Endothelial cell of umbilical vein (primary cell): Measurements from ENCODE around the gene TAF3. TPM values are rescaled to one million over a fixed set of nuclear protein-coding genes. Genes with fewer than 3 reads are reported as not detected.

Source experiments
- BruUV-seq: library from RNA; stranded (reverse); fragments of 400-500 nt; replicated peaks from 2 replicates; lab custom pipeline; 2021; lab: Mats Ljungman, UMichigan
- CTCF ChIA-PET: fragments of 300-600, 350-600 bp; sonication (Branson Sonifier 250); formaldehyde crosslinking; loops from one replicate; lab custom pipeline; 2021; ENCODE audit warnings: antibody characterized with exemption, inconsistent platforms; lab: Charles Lee
- POLR2A ChIA-PET: fragments of 300-600, 350-600 bp; sonication (Branson Sonifier 250); formaldehyde crosslinking; loops from one replicate; lab custom pipeline; 2021; ENCODE audit warnings: antibody characterized with exemption, inconsistent platforms; lab: Charles Lee
- DNase-seq: peaks from one replicate; pipeline ENCODE4 v3.0.0-alpha.2; 2011; ENCODE audit warnings: low read depth, low spot score
- FAIRE-seq: peaks from 2 replicates; lab custom pipeline; 2011; peaks lifted over from hg19 to GRCh38; lab: Jason Lieb, UNC
- H2AFZ ChIP-seq: 2 replicates; pipeline ENCODE4 v1.6.0; 2012; ENCODE audit warnings: low read depth, low read length, control low read depth, inconsistent platforms
- H3K27ac ChIP-seq: 2 replicates; pipeline ENCODE4 v1.5.1; 2011; ENCODE audit warnings: low read depth, mild to moderate bottlenecking, control low read depth, low read length, moderate library complexity; ENCODE audit not compliant: insufficient read depth
- H3K27me3 ChIP-seq, 2 experiments: 2 replicates each; pipeline versions ENCODE4 v1.6.0 to v1.6.1; 2011; ENCODE audit warnings: low read length in 2 of 2, mixed read lengths in 1 of 2; ENCODE audit not compliant: control insufficient read depth in 2 of 2, insufficient read depth in 2 of 2
- H3K36me3 ChIP-seq, 2 experiments: 2 replicates in 1 of 2; 3 replicates in 1 of 2; pipeline ENCODE4 v1.5.1; 2011; ENCODE audit warnings: low read length in 2 of 2, mild to moderate bottlenecking in 1 of 2, moderate library complexity in 1 of 2; ENCODE audit not compliant: control insufficient read depth in 2 of 2, insufficient read depth in 2 of 2; ENCODE audit errors: extremely low read depth in 1 of 2
- H3K4me1 ChIP-seq: 3 replicates; pipeline ENCODE4 v1.5.1; 2011; ENCODE audit warnings: mild to moderate bottlenecking, low read length; ENCODE audit not compliant: control insufficient read depth, insufficient read depth; ENCODE audit errors: extremely low read depth
- H3K4me2 ChIP-seq: 2 replicates; pipeline ENCODE4 v1.6.1; 2011; ENCODE audit warnings: low read length, control low read depth, mixed read lengths; ENCODE audit not compliant: insufficient read depth
- H3K4me3 ChIP-seq, 3 experiments: fragments of 200-600 bp in 1 of 3; sonication (generic), shearing (Covaris generic) in 1 of 3; replicated peaks in 1 of 3; 2 replicates each; pipeline ENCODE4 v1.5.1; 2011 to 2016; ENCODE audit warnings: control low read depth in 3 of 3, low read length in 3 of 3, mild to moderate bottlenecking in 2 of 3, inconsistent platforms in 1 of 3, low read depth in 1 of 3, moderate library complexity in 1 of 3; ENCODE audit not compliant: insufficient read depth in 1 of 3
- H3K79me2 ChIP-seq: 2 replicates; pipeline ENCODE4 v1.6.0; 2012; ENCODE audit warnings: low read length, inconsistent platforms; ENCODE audit not compliant: control insufficient read depth, insufficient read depth
- H3K9ac ChIP-seq: replicated peaks from 2 replicates; pipeline ENCODE3; 2011; ENCODE audit warnings: low read length, control low read depth; ENCODE audit not compliant: insufficient read depth; ENCODE audit errors: extremely low read depth
- H3K9me1 ChIP-seq: replicated peaks from 3 replicates; pipeline ENCODE4 v1.6.0; 2011; ENCODE audit warnings: mild to moderate bottlenecking, low read length; ENCODE audit not compliant: control insufficient read depth, insufficient read depth; ENCODE audit errors: extremely low read depth
- H3K9me3 ChIP-seq: replicated peaks from 2 replicates; pipeline ENCODE4 v1.5.1; 2012; ENCODE audit warnings: low read length, inconsistent platforms; ENCODE audit not compliant: control insufficient read depth, insufficient read depth
- H4K20me1 ChIP-seq: replicated peaks from 2 replicates; pipeline ENCODE3; 2011; ENCODE audit warnings: mild to moderate bottlenecking, low read length; ENCODE audit not compliant: control insufficient read depth, insufficient read depth; ENCODE audit errors: extremely low read depth
- CTCF ChIP-seq, 2 donors: IDR thresholded peaks; 1 replicate in 1 of 2; 2 replicates in 1 of 2; pipeline ENCODE4 v1.5.1; 2011; ENCODE audit warnings: low read length in 2 of 2, mild to moderate bottlenecking in 2 of 2, moderate library complexity in 2 of 2, control low read depth in 1 of 2, inconsistent platforms in 1 of 2, low read depth in 1 of 2; ENCODE audit not compliant: insufficient read depth in 1 of 2; ENCODE audit errors: extremely low read depth in 1 of 2
- FOS ChIP-seq: IDR thresholded peaks from 2 replicates; pipeline ENCODE4 v1.6.1; 2011; ENCODE audit warnings: mild to moderate bottlenecking, low read length, moderate library complexity, borderline replicate concordance; ENCODE audit not compliant: insufficient read depth
- GATA2 ChIP-seq: IDR thresholded peaks from 2 replicates; pipeline ENCODE4 v1.7.0; 2011; ENCODE audit warnings: low read depth, mild to moderate bottlenecking, moderate library complexity, mixed read lengths, low read length; ENCODE audit not compliant: insufficient read length, insufficient read depth
- JUN ChIP-seq: IDR thresholded peaks from 2 replicates; pipeline ENCODE4 v1.6.1; 2011; ENCODE audit warnings: borderline replicate concordance, low read depth; ENCODE audit not compliant: insufficient read length, insufficient read depth
- MAX ChIP-seq: IDR thresholded peaks from 2 replicates; pipeline ENCODE4 v1.6.1; 2011; ENCODE audit not compliant: insufficient read depth, insufficient read length
- MYC ChIP-seq: IDR thresholded peaks from one replicate; pipeline ENCODE4 v1.6.1; 2011; ENCODE audit warnings: mild to moderate bottlenecking, low read depth, low read length
- POLR2AphosphoS5 ChIP-seq: IDR thresholded peaks from 2 replicates; pipeline ENCODE4 v1.6.1; 2012; ENCODE audit warnings: low read depth, mild to moderate bottlenecking, control low read depth, low read length, moderate library complexity; ENCODE audit not compliant: insufficient read depth
- dilution Hi-C: fragments of 300-500 bp; cut with MboI; formaldehyde crosslinking; loops from one replicate; pipeline ENCODE4 v1.15.0; 2019; ENCODE audit warnings: low sequenced_read_pairs; ENCODE audit not compliant: extremely low pct_ligation_motif_present
- intact Hi-C: fragments of 100-400 bp; cut with micrococcal nuclease; formaldehyde crosslinking; loops from one replicate; pipeline ENCODE4 v1.10.0; 2022
- polyA plus RNA-seq, 4 experiments: library from polyadenylated mRNA; depleted of rRNA in 3 of 4; stranded (reverse) in 3 of 4; unstranded in 1 of 4; fragments of >200 nt; gene quantifications; 2 replicates each; pipeline versions ENCODE4 v1.2.1 to v1.2.3, GENCODE V29; 2011 to 2012; ENCODE audit warnings: missing spikeins in 1 of 4
- total RNA-seq: library from RNA; stranded (reverse); gene quantifications from 2 replicates; pipeline ENCODE4 v1.2.3, GENCODE V29; 2021

The TAF3 gene
- total and polyA plus RNA-seq, 2 donors (not counting 3 experiments of a cell fraction or from before 2014, with no cell fraction given), result 2.4 to 10.5 TPM

GRCh38 chr10:7853890-7854289 is 35.6 kb downstream of the TAF3 start:
- Histone ChIP-seq H3K4me3 (no peak overlapping the region), H3K9me3 (no peaks in the 10 kb centered on the region), H3K4me1 (no peaks in the 10 kb centered on the region), H3K4me2 (no peak overlapping the region), H3K27me3 (no peaks in the 10 kb centered on the region), H3K79me2 (peaks cover 4% of the 10 kb centered on the region), H3K36me3 (no peaks in the 10 kb centered on the region), H4K20me1 (no peaks in the 10 kb centered on the region), H3K9me1 (no peaks in the 10 kb centered on the region), H3K9ac (no peak overlapping the region), H2AFZ (no peak overlapping the region), H3K27ac (no peak overlapping the region)
- TF ChIP-seq MAX (no peak), POLR2AphosphoS5 (no peak), GATA2 (no peak), CTCF (IDR thresholded peaks at IDR 0.05; ENCODE audit: extremely low read depth in 1 of 2, insufficient read depth in 1 of 2, low read depth in 1 of 2, low read length in 2 of 2) (no peak), JUN (no peak), FOS (no peak), MYC (no peak)
- FAIRE-seq, result no peak
- intact Hi-C loops (no loop called here), dilution Hi-C loops (no loop called here)
- ChIA-PET POLR2A (no interaction called here), CTCF (no interaction called here)
- DNase-seq, result no peak
- BruUV-seq, result no TSS peak
